ENCODE results near the gene NEURL1B.

NEURL1B gene

DNA sequence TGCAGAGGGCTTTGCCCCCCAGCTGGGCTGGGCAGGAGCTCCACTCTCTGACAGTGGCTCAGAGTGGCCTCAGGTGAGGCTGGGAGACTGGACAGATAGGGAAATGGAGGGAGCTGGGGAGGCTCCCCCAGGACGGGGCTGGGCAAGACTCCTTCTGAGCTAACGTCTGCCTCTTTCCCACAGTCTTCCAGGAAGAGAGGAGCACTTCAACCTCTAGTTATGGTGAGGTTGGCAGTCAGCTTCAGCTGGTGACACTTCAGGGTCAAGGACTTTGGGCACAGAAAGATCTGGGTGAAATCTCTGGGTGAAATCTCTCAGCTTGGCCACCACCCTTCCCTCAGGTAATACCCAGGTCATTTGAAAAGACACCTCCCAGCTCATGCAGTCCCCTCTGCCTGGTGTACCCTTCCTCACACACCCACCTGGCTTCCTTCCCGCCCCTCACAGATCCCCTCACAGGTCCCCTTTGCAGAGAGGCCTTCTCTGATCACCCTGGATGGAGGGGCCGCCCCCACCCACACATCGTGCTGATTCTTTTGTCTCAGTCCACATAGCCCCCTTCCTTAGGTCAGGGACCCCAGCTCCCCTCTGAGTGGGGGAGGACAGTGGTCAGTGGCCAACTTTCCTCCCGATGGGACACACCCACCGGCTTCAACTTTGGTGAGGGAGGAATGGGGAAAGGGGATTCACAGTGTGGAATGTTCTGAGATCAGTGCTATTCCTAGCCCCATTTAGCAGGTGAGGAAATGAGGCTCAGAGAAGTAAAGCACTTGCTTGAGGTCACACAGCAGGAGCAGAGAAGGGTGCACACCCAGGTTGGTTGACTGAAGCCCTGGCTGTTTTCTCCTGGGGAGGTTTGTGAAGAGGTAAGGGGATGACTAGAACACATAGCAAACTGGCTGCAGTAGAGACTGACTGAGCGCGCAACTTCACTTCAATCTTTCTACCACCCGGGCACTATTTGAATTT lies 15.8 kb upstream of the NEURL1B start:
- FAIRE-seq (no peak), DNase-seq (ENCODE audit: insufficient read length, low spot score) (no peak)
- TF ChIP-seq, protein P1, sequence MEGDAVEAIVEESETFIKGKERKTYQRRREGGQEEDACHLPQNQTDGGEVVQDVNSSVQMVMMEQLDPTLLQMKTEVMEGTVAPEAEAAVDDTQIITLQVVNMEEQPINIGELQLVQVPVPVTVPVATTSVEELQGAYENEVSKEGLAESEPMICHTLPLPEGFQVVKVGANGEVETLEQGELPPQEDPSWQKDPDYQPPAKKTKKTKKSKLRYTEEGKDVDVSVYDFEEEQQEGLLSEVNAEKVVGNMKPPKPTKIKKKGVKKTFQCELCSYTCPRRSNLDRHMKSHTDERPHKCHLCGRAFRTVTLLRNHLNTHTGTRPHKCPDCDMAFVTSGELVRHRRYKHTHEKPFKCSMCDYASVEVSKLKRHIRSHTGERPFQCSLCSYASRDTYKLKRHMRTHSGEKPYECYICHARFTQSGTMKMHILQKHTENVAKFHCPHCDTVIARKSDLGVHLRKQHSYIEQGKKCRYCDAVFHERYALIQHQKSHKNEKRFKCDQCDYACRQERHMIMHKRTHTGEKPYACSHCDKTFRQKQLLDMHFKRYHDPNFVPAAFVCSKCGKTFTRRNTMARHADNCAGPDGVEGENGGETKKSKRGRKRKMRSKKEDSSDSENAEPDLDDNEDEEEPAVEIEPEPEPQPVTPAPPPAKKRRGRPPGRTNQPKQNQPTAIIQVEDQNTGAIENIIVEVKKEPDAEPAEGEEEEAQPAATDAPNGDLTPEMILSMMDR (IDR thresholded peaks at IDR 0.05; ENCODE audit: insufficient read depth, missing control alignments), result no peak

- no peak for FAIRE-seq
- TF ChIP-seq, protein P1 (IDR thresholded peaks at IDR 0.05; ENCODE audit: insufficient read depth, missing control alignments), result no peak
- DNase-seq (ENCODE audit: insufficient read length, low spot score), result no peak
These were observed 15.0 kb upstream of the NEURL1B start for GRCh38 chr5:172626031-172626581.

DNA sequence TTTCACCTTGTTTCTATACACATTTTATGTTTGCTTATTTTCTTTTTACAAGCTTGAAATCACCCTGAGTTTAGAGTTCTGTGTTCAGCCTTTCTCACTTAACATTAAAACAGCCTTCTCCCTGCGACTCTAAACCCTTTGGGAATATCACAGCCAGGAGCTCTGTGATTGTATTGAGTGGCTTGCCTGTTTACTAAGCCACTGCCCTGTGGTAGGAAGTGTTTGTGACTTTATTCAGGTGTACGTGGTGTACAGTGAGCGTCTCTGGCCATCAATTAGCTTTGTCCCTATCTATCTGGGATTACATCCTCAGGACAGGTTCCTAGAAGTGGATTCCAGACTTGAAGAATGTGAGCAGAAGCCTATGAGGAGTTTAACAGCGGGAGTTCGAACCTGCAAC lies 11.0 kb upstream of the NEURL1B start:
- TF ChIP-seq, protein P1 (IDR thresholded peaks at IDR 0.05; ENCODE audit: insufficient read depth, missing control alignments), result no peak
- DNase-seq (ENCODE audit: insufficient read length, low spot score), result no peak
- no peak for FAIRE-seq

DNA sequence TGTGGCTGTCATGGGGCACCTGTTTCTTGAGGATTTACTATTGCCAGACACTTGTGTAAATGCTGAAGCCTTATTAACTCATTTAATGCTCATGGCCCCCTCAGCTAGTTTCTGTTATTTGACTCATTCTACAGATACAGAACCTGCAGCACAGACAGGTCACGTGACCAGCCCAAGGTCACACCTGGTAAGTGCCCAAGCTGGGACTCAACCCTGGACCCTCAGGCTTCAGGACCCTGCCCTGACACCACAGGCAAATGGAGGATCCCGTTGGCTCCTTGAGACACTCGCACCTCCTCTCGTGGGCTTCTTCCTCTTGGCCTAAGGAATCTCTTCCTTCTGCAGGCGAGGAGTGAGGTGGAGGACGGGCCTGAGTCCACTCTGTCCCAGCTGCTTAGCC lies 10.6 kb upstream of the NEURL1B start:
- FAIRE-seq (no peak), DNase-seq (ENCODE audit: insufficient read length, low spot score) (no peak)
- TF ChIP-seq, protein P1 (IDR thresholded peaks at IDR 0.05; ENCODE audit: insufficient read depth, missing control alignments), result no peak

- TF ChIP-seq, protein P1 (IDR thresholded peaks at IDR 0.05; ENCODE audit: insufficient read depth, missing control alignments), result no peak
- DNase-seq (ENCODE audit: insufficient read length, low spot score) (no peak), FAIRE-seq (no peak)
These were observed 10.1 kb upstream of the NEURL1B start for GRCh38 chr5:172630986-172631385.

GRCh38 chr5:172632346-172633092 lies 8.5 kb upstream of the NEURL1B start:
- TF ChIP-seq, protein P1 (IDR thresholded peaks at IDR 0.05; ENCODE audit: insufficient read depth, missing control alignments), result no peak
- FAIRE-seq (no peak), DNase-seq (ENCODE audit: insufficient read length, low spot score) (peak; percentile 0)

All from D721Med (cell line).